Kidney (tissue), 14 donors: ENCODE results near the gene BCOR. TPM values are rescaled to one million over a fixed set of nuclear protein-coding genes. Genes with fewer than 3 reads are reported as not detected.

ENCODE experiments used
- DNase-seq, 5 donors: peaks; one replicate each; pipeline ENCODE4 v3.0.0-alpha.2; 2013 to 2020
- FAIRE-seq: peaks from 2 replicates; lab custom pipeline; 2012; peaks lifted over from hg19 to GRCh38; lab: Jason Lieb, UNC
- H3K27ac ChIP-seq, 2 donors: one replicate each; pipeline ENCODE4 v1.7.0; 2013; ENCODE audit warnings: low read depth in 2 of 2, low read length in 2 of 2, inconsistent platforms in 1 of 2
- H3K27me3 ChIP-seq: one replicate; pipeline ENCODE4 v1.7.1; 2013; ENCODE audit warnings: low read length, inconsistent platforms; ENCODE audit not compliant: control insufficient read depth, insufficient read depth
- H3K36me3 ChIP-seq, 3 donors: one replicate each; pipeline versions ENCODE4 v1.7.0 to v1.7.1; 2013; ENCODE audit warnings: low read length in 3 of 3, control low read depth in 1 of 3, inconsistent platforms in 1 of 3; ENCODE audit not compliant: insufficient read depth in 3 of 3, control insufficient read depth in 2 of 3
- H3K4me1 ChIP-seq, 3 donors: one replicate each; pipeline versions ENCODE4 v1.7.0 to v1.7.1; 2013; ENCODE audit warnings: low read length in 3 of 3, inconsistent platforms in 1 of 3, low read depth in 1 of 3; ENCODE audit not compliant: control insufficient read depth in 2 of 3, insufficient read depth in 2 of 3
- H3K4me3 ChIP-seq, 3 donors: one replicate each; pipeline versions ENCODE4 v1.7.0 to v1.8.1; 2013; ENCODE audit warnings: low read length in 3 of 3, control low read depth in 1 of 3, inconsistent platforms in 1 of 3
- H3K9ac ChIP-seq, 3 donors: one replicate each; pipeline versions ENCODE4 v1.7.0 to v1.7.1; 2013; ENCODE audit warnings: low read length in 3 of 3, control low read depth in 1 of 3, inconsistent platforms in 1 of 3
- H3K9me3 ChIP-seq, 3 donors: one replicate each; pipeline versions ENCODE4 v1.7.0 to v1.7.1; 2013; ENCODE audit warnings: low read length in 3 of 3, control low read depth in 1 of 3, inconsistent platforms in 1 of 3; ENCODE audit not compliant: control insufficient read depth in 2 of 3, insufficient read depth in 1 of 3
- CTCF ChIP-seq: IDR thresholded peaks from 3 replicates; pipeline ENCODE4 v1.5.1; 2012; ENCODE audit warnings: mild to moderate bottlenecking, moderate library complexity, borderline replicate concordance; ENCODE audit not compliant: insufficient read depth; ENCODE audit errors: extremely low read depth
- intact Hi-C: fragments of 100-400 bp; cut with DNase I; formaldehyde crosslinking; loops from one replicate; pipeline ENCODE4 v1.11.1; 2022
- polyA plus RNA-seq: library from polyadenylated mRNA; stranded (reverse); fragments of 350-450 nt; fragmentation: Illumina TruSeq; extraction: RNeasy Lipid Tissue Mini Kit (QIAGEN cat#74804); gene quantifications from one replicate; pipeline ENCODE4 v1.2.3, GENCODE V29; 2014; ENCODE audit warnings: low read depth, low replicate concordance; ENCODE audit not compliant: insufficient read depth
- total RNA-seq: library from RNA; stranded (reverse); fragmentation: NEBNext Ultra II Directional; extraction: Animal tissue kit (Norgen Biotek cat#: 25700); gene quantifications from one replicate; pipeline ENCODE4 v1.2.1, GENCODE V29; 2021
- donor health status: control.
- donor health status: control.
- donor health status: control.
- donor health status: control.
- donor health status: control.
- donor health status: DM: yes; HTN: yes; CAD: no.
- donor health status: Normal renal cell carcinoma (clear cell type).

The BCOR gene
- total and polyA plus RNA-seq, 2 donors from 2014 or later, result 7.7 to 33.9 TPM

GRCh38 chrX:40056420-40056819, 41.3 kb downstream of the BCOR start:
- FAIRE-seq, result no peak

GRCh38 chrX:40055495-40055894, 42.3 kb downstream of the BCOR start:
- Histone ChIP-seq H3K27me3 (no peaks in the 10 kb centered on the region), H3K4me3 (no peak overlapping the region), H3K27ac (no peak overlapping the region), H3K36me3 (peaks cover 19 to 54% (median 28%) of the 10 kb centered on the region in 3 donors), H3K9ac (no peak overlapping the region), H3K9me3 (peaks cover 0 to 6% (median 2%) of the 10 kb centered on the region in 3 donors), H3K4me1 (no peaks in the 10 kb centered on the region)
- no peak for TF ChIP-seq CTCF
- intact Hi-C loops, result no loop called here
- DNase-seq (no peak), FAIRE-seq (no peak)

More at GRCh38 chrX:40056420-40056819, 41.3 kb downstream of the BCOR start:
- H3K27me3 ChIP-seq, result no peaks in the 10 kb centered on the region
- no peaks in the 10 kb centered on the region for H3K4me1 ChIP-seq
- TF ChIP-seq CTCF, result no peak
- no peak overlapping the region for H3K27ac ChIP-seq
- intact Hi-C loops, result no loop called here
- H3K4me3 ChIP-seq, result no peak overlapping the region
- H3K9me3 ChIP-seq, result no peaks in the 10 kb centered on the region
- H3K36me3 ChIP-seq, result peaks cover 16 to 45% (median 26%) of the 10 kb centered on the region in 3 donors
- no peak for DNase-seq
- no peak overlapping the region for H3K9ac ChIP-seq

- Histone ChIP-seq H3K4me3 (no peak overlapping the region), H3K9ac (no peak overlapping the region), H3K9me3 (peaks cover 1 to 10% (median 3%) of the 10 kb centered on the region in 3 donors), H3K27ac (no peak overlapping the region), H3K27me3 (no peaks in the 10 kb centered on the region), H3K4me1 (no peaks in the 10 kb centered on the region), H3K36me3 (peaks cover 23 to 60% (median 32%) of the 10 kb centered on the region in 3 donors)
- no peak for DNase-seq
- intact Hi-C loops, result no loop called here
- no peak for FAIRE-seq
- TF ChIP-seq CTCF, result no peak
Measured at GRCh38 chrX:40054793-40055192, 43.0 kb downstream of the BCOR start.

GRCh38 chrX:40050532-40050931, 47.2 kb downstream of the BCOR start:
- peaks cover 31 to 59% (median 40%) of the 10 kb centered on the region in 3 donors for H3K36me3 ChIP-seq

More at GRCh38 chrX:40050532-40050931, 47.2 kb downstream of the BCOR start:
- Histone ChIP-seq H3K4me3 (no peak overlapping the region), H3K9ac (no peak overlapping the region), H3K9me3 (peaks cover 3 to 14% (median 3%) of the 10 kb centered on the region in 3 donors), H3K27ac (no peak overlapping the region), H3K27me3 (no peaks in the 10 kb centered on the region), H3K4me1 (no peaks in the 10 kb centered on the region)
- intact Hi-C loops, result no loop called here
- no peak for DNase-seq
- TF ChIP-seq CTCF, result no peak
- FAIRE-seq, result no peak
